ENCODE measurements around the gene RIOX2. TPM values are rescaled to one million over a fixed set of nuclear protein-coding genes. Genes with fewer than 3 reads are reported as not detected.

The RIOX2 gene
- total RNA-seq, 1 donor from 2014 or later = 36.6 TPM

- DNase-seq (ENCODE audit: low read depth) = no peak
Observed at GRCh38 chr3:97990624-97991292, 18.5 kb upstream of the RIOX2 start.

GRCh38 chr3:97988784-97989568 lies 16.7 kb upstream of the RIOX2 start:
- DNase-seq (ENCODE audit: low read depth) = no peak

- DNase-seq (ENCODE audit: low read depth) = no peak
Observed at GRCh38 chr3:97987306-97987705, 15.1 kb upstream of the RIOX2 start.

- DNase-seq (ENCODE audit: low read depth) = no peak
Observed at GRCh38 chr3:97983933-97984491, 11.8 kb upstream of the RIOX2 start.

- DNase-seq (ENCODE audit: low read depth) = peak; percentile 88
Observed at GRCh38 chr3:97981886-97982285, 9.7 kb upstream of the RIOX2 start.

GRCh38 chr3:97979610-97980009 lies 7.4 kb upstream of the RIOX2 start:
- DNase-seq (ENCODE audit: low read depth) = peak; percentile 55

GRCh38 chr3:97975466-97975865 lies 3.2 kb upstream of the RIOX2 start:
- no peak for DNase-seq (ENCODE audit: low read depth)

GRCh38 chr3:97974996-97975395 lies 2.8 kb upstream of the RIOX2 start:
- no peak for DNase-seq (ENCODE audit: low read depth)

GRCh38 chr3:97972976-97973375 lies 745 bp upstream of the RIOX2 start:
- no peak for DNase-seq (ENCODE audit: low read depth)

- DNase-seq (ENCODE audit: low read depth) = peak; percentile 26
Observed at GRCh38 chr3:97970956-97971620, 1.1 kb downstream of the RIOX2 start.

- no peak for DNase-seq (ENCODE audit: low read depth)
Observed at GRCh38 chr3:97970156-97970555, 2.1 kb downstream of the RIOX2 start.

- DNase-seq (ENCODE audit: low read depth) = no peak
Observed at GRCh38 chr3:97969541-97969940, 2.7 kb downstream of the RIOX2 start.

- DNase-seq (ENCODE audit: low read depth) = no peak
Observed at GRCh38 chr3:97968376-97968775, 3.9 kb downstream of the RIOX2 start.

- no peak for DNase-seq (ENCODE audit: low read depth)
Observed at GRCh38 chr3:97967966-97968365, 4.3 kb downstream of the RIOX2 start.

- no peak for DNase-seq (ENCODE audit: low read depth)
Observed at GRCh38 chr3:97960993-97961766, 11.1 kb downstream of the RIOX2 start.

GRCh38 chr3:97960551-97960950 lies 11.7 kb downstream of the RIOX2 start:
- DNase-seq (ENCODE audit: low read depth) = no peak

- DNase-seq (ENCODE audit: low read depth) = no peak
Observed at GRCh38 chr3:97959872-97960271, 12.4 kb downstream of the RIOX2 start.

GRCh38 chr3:97958796-97959195 lies 13.4 kb downstream of the RIOX2 start:
- no peak for DNase-seq (ENCODE audit: low read depth)

- DNase-seq (ENCODE audit: low read depth) = no peak
Observed at GRCh38 chr3:97958396-97958795, 13.8 kb downstream of the RIOX2 start.

GRCh38 chr3:97957617-97958311 lies 14.5 kb downstream of the RIOX2 start:
- no peak for DNase-seq (ENCODE audit: low read depth)

- no peak for DNase-seq (ENCODE audit: low read depth)
Observed at GRCh38 chr3:97956051-97956450, 16.2 kb downstream of the RIOX2 start.
